HFF-Myc (cell line): ENCODE data around the gene TENM4.

ENCODE experiments used
- DNase-seq: peaks from one replicate; pipeline ENCODE4 v3.0.0-alpha.2; 2011; ENCODE audit warnings: low read depth; ENCODE audit errors: extremely low read depth
- H3K4me3 ChIP-seq: replicated peaks from 2 replicates; pipeline ENCODE4 v1.5.1; 2011; ENCODE audit warnings: low read depth, mild to moderate bottlenecking, control low read depth, low read length
- CTCF ChIP-seq: IDR thresholded peaks from 2 replicates; pipeline ENCODE4 v1.5.1; 2012; ENCODE audit warnings: mild to moderate bottlenecking, low read depth, low read length, control low read depth; ENCODE audit errors: missing control alignments

The TENM4 gene

GRCh38 chr11:78941226-78941851, 499.5 kb downstream of the TENM4 start:
- TF ChIP-seq CTCF = no peak
- DNase-seq = no peak
- H3K4me3 ChIP-seq = no peak overlapping the region

GRCh38 chr11:78940500-78941225, 500.2 kb downstream of the TENM4 start:
- DNase-seq = no peak
- TF ChIP-seq CTCF = no peak
- no peak overlapping the region for H3K4me3 ChIP-seq

- H3K4me3 ChIP-seq = no peak overlapping the region
- TF ChIP-seq CTCF = no peak
- DNase-seq = no peak
These were observed 501.9 kb downstream of the TENM4 start for GRCh38 chr11:78938971-78939370.

- TF ChIP-seq CTCF = no peak
- H3K4me3 ChIP-seq = no peak overlapping the region
- no peak for DNase-seq
These were observed 502.8 kb downstream of the TENM4 start for GRCh38 chr11:78938036-78938435.

- TF ChIP-seq CTCF = no peak
- no peak overlapping the region for H3K4me3 ChIP-seq
- DNase-seq = no peak
These were observed 505.3 kb downstream of the TENM4 start for GRCh38 chr11:78935398-78936068.

- no peak for TF ChIP-seq CTCF
- no peak for DNase-seq
- no peak overlapping the region for H3K4me3 ChIP-seq
These were observed 507.5 kb downstream of the TENM4 start for GRCh38 chr11:78933350-78933749.
